ENCODE measurements around the gene TC2N.

GRCh38 chr14:91883753-91884152 is 16.4 kb upstream of the TC2N start:
- TF ChIP-seq POLR2AphosphoS5 (IDR thresholded peaks at IDR 0.05), result no peak
- TF ChIP-seq, protein P1, sequence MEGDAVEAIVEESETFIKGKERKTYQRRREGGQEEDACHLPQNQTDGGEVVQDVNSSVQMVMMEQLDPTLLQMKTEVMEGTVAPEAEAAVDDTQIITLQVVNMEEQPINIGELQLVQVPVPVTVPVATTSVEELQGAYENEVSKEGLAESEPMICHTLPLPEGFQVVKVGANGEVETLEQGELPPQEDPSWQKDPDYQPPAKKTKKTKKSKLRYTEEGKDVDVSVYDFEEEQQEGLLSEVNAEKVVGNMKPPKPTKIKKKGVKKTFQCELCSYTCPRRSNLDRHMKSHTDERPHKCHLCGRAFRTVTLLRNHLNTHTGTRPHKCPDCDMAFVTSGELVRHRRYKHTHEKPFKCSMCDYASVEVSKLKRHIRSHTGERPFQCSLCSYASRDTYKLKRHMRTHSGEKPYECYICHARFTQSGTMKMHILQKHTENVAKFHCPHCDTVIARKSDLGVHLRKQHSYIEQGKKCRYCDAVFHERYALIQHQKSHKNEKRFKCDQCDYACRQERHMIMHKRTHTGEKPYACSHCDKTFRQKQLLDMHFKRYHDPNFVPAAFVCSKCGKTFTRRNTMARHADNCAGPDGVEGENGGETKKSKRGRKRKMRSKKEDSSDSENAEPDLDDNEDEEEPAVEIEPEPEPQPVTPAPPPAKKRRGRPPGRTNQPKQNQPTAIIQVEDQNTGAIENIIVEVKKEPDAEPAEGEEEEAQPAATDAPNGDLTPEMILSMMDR (IDR thresholded peaks at IDR 0.05), result no peak

Data from prostate gland (tissue), 2 donors.